Hepatocyte (in vitro differentiated cells): ENCODE results near the gene IDUA.

Source experiments
- CTCF ChIP-seq: fragments of 200-600 bp; sonication (generic); IDR thresholded peaks from 2 replicates; pipeline ENCODE4 v1.5.1; 2016; ENCODE audit warnings: antibody characterized with exemption, mild to moderate bottlenecking; ENCODE audit not compliant: poor library complexity
- EZH2phosphoT487 ChIP-seq: fragments of 200-600 bp; sonication (generic); IDR thresholded peaks from one replicate; pipeline ENCODE4 v1.6.1; 2018; ENCODE audit warnings: antibody characterized with exemption, mild to moderate bottlenecking, low read depth, moderate library complexity; ENCODE audit not compliant: unreplicated experiment, severe bottlenecking

DNA sequence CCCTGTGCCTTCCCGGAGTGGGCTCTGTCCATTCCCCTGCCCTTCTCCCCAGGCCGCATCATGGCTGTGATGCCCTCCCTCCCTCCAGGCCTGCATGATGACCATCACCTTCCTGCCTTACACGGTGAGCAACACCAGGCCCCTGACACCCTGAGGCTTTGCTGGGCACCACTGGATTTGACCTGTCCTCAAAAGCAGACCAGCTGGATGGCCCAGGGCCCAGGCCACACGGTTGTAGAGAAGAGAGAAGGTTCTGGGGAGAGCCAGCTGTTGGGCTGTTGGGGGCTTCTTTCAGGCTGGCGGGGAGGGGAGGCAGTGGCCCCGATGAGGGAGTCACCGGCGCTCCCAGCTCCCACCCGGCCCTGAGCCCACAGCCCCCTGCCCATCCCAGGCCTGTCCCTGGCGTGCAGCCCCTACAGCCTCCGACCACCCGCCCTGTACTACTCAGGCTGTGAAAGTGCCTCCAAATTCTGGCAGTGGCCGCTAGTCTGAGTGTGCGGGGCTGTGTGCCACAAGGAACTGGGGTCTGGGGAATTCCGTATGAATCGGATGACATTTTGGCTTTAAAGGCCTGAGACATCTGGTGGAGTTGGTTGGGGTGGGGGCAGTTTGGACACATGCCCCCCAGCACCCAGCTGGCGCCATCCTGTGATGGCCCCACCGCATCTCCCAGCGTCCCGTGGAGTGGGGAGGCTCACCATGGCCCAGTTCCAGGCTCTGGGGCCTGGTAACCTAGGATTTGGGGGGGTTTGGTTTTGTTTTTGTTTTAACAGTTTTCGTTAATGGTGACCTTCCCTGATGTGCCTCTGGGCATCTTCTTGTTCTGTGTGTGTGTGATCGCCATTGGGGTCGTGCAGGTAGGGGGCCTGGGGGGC is 35.0 kb upstream of the IDUA start:
- TF ChIP-seq CTCF, result no peak
- no peak for TF ChIP-seq EZH2phosphoT487
